GM21367 (cell line): Measurements from ENCODE around the gene PIEZO2.

Experiments used
- ATAC-seq: cut with Tn5 transposase; IDR thresholded peaks from one replicate; pipeline ENCODE4 v1.9.1; 2021; ENCODE audit not compliant: unreplicated experiment

PIEZO2 gene

DNA sequence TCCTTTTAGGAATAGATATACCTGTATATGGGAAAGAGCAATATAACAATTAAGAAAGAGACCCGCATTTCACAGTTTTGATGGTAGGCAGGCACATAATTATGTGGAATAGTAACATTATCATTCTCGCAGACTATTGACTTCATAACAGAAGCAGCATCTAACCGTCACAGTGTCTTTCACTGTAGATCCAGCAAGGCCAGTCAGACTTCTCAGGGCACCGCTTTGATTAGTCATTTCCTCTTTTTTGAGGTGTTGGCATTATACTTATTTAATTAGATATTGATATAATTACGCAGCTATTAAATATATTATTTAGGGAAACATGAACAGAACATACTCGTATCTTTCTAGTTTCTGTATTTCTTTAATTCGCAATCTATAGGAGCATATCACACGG, 447.2 kb downstream of the PIEZO2 start:
- no peak for ATAC-seq

GRCh38 chr18:10690366-10690765, 459.0 kb downstream of the PIEZO2 start:
- ATAC-seq, result no peak

GRCh38 chr18:10690035-10690329, 459.4 kb downstream of the PIEZO2 start:
- ATAC-seq, result no peak

GRCh38 chr18:10689236-10690034, 459.9 kb downstream of the PIEZO2 start:
- no peak for ATAC-seq

GRCh38 chr18:10688766-10689165, 460.6 kb downstream of the PIEZO2 start:
- no peak for ATAC-seq

- no peak for ATAC-seq
Observed at GRCh38 chr18:10687161-10687925, 462.0 kb downstream of the PIEZO2 start.

- ATAC-seq, result no peak
Observed at GRCh38 chr18:10686308-10686707, 463.1 kb downstream of the PIEZO2 start.

DNA sequence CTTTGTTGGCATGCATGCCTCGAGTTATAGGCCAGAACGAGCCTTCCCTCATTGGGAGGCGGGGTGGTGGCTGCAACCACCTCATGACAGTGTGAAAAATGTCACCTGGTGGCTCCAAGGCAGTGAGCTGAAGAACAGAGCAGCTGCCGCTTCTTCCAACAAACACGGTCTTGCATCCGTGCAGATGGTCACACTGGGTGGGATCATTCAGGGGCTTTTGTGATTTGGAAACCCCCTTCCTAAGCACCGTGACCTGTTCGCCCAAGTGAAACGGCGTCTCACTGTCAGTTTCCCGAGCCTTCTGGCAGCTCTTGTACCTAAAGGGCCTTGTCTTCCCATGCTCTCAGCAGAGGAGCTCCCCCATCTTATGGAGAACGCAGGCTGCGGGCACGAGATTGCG, 463.9 kb downstream of the PIEZO2 start:
- ATAC-seq, result no peak

DNA sequence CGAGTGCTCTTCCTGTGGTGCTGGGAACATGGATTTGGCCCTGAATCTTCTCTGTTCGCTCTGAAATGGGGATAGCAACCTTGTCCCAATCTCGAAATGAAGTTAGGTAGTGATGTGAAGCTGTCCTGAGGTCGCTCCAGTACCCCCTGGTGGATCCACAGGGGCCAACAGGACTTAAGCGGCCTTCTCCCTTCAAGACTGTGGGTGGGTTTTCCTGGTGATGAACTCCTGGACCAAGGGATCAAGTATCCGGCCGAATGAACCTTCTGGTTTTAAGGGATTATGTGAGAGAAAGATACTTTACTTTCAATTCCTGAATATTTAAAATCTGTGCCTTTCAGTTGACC, 467.0 kb downstream of the PIEZO2 start:
- no peak for ATAC-seq

- no peak for ATAC-seq
Observed at GRCh38 chr18:10681581-10682367, 467.6 kb downstream of the PIEZO2 start.

GRCh38 chr18:10680271-10680596, 469.1 kb downstream of the PIEZO2 start:
- no peak for ATAC-seq

DNA sequence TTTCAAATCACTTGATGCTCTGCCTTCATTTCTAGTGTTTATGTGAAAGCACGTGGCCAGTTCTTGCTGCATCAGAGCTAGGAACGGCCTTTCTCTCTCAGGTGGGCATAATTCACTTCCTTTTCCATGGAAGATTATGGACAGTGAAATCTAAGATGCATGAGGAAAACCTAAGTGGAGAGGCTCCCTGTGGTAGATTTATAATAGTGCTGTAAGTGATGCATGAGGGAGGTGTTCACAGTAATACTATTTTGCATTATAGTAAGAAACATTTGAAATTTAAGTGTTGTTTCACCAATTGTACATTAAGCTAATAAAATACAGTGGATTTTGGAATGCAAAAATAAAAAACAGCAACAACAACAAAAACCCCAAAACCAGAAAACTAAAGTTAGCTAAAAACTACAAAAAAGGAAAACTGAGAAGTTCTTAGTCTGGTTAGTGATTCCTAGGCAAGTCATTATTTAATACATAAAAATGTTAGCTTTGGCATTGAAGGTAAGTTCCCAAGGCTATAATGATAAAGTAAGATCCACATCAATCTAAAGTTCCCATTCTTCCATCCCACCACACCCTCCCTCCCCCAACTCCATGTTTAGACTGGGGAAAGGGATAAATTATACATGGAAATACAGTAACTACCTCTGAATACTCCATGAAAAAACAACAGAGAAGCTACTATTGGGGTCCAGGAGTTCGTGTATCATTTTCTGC, 469.7 kb downstream of the PIEZO2 start:
- no peak for ATAC-seq

GRCh38 chr18:10671441-10671840, 477.9 kb downstream of the PIEZO2 start:
- ATAC-seq, result no peak

- no peak for ATAC-seq
Observed at GRCh38 chr18:10670856-10671255, 478.5 kb downstream of the PIEZO2 start.

- ATAC-seq, result no peak
Observed at GRCh38 chr18:10669441-10670100, 479.8 kb downstream of the PIEZO2 start.

GRCh38 chr18:10663750-10664149, 485.6 kb downstream of the PIEZO2 start:
- ATAC-seq, result no peak

DNA sequence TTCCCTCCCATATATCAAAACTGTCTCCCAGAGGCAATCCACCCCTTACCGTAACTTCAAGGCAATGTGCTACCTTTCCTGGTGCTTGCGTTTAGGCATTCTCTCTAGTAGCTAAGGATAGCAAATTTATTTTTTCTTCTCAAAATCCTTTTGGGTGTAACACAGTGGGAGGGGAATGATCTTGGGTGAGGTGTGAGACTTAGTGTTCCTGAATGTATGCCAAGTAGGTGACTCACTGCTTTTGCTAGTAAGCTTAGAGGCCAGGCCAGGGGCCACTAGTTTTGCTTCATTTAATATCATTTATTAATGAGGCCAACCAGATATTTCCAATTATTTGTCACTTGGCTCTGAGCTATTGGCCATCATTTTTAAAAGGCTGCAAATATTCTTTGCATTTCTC, 488.1 kb downstream of the PIEZO2 start:
- ATAC-seq, result no peak

DNA sequence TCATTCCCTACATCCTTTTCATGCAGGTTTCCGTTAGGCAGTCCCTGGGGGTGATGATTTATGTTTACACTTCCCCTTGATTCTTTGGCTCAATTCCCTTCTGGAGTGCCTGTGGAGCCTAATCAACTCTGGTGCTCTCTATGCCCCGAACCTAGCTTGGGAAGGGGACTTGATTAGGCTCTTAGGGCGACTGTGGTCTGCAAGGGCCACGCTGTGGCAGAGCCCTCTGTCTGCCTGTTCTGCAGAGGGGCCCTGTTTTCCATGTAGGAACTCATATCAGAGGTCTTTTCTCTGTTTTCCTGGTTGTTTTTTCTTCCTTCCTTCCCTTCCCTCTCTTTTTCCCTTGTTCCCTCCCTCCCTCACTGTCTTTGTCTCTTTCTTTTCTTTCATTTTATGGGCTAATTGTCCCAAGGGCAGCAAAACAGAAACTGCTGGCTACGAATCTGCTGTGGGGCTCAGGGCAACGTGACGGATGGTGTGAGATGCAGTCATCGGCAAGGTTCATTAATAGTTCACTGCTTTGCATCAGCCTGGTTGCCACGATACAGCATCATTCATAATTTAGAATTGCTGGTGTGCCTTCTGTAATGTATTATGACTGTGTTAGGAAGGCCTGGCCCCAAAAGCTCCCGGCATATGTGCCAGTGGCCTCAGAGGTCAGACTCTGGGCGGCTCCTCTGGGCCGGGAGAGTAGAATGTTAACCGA, 489.0 kb downstream of the PIEZO2 start:
- ATAC-seq, result no peak

GRCh38 chr18:10659594-10659993, 489.8 kb downstream of the PIEZO2 start:
- ATAC-seq, result no peak

- no peak for ATAC-seq
Observed at GRCh38 chr18:10659000-10659399, 490.4 kb downstream of the PIEZO2 start.
